ENCODE data around the gene CNN2. TPM values are rescaled to one million over a fixed set of nuclear protein-coding genes. Genes with fewer than 3 reads are reported as not detected.
A peak's percentile ranks its signal among the peaks of the same experiment; 100 is the strongest.

The CNN2 gene
- total and polyA plus RNA-seq, 9 of the 15 experiments (the other 6 are each of a cell fraction or from before 2014, with no cell fraction given), result 12.1 to 174 (median 52.7) TPM

DNA sequence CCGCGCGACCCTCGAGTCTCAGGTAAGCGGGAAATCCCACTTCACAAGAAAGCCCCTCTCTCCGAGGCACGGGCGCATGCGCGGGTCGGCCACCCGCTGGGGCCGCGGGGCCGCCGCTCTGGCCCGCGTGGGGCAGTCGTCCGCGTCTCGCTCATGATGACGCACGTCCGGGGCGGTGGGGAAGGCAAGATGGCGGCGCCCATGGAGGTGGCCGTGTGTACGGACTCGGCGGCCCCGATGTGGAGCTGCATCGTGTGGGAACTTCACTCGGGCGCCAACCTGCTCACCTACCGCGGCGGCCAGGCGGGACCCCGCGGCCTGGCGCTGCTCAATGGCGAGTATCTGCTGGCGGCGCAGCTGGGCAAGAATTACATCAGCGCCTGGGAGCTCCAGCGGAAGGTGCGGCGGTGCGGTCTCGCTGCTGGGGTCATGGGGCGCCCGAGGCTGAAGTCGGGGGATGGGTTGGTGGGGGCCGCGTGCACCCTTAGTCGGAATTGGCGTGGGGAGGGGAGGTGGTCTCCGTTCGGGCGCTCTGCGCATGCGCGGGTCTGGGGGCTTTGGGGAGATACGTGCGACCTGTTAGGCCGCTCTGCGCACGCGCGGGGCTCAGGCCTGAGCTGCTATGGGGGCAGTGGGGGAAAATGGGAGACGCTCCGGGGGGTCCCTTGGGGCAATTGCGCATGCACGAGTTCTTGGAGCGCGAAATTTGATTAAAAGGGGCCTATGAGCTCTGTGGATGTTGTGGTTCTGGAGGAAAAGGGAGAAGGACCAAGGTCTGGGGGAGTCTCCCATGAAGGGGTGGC, 42.0 kb upstream of the CNN2 start, which contains the start of gene WDR18 (continued):
- no peak for TF ChIP-seq CHD4 (IDR thresholded peaks at IDR 0.05; ENCODE audit: insufficient read depth, insufficient replicate concordance, low read depth, low read length, poor library complexity, severe bottlenecking)
- no peak for TF ChIP-seq ZFPM2 (CRISPR knock-in tag; IDR thresholded peaks at IDR 0.05)
- peak; percentile 98 to 99 for TF ChIP-seq NRF1 (conservative IDR thresholded peaks at IDR 0.05 in 1 of 2, IDR thresholded peaks at IDR 0.05 in 1 of 2)
- peak; percentile 96 for TF ChIP-seq ZBTB2 (IDR thresholded peaks at IDR 0.05)
- TF ChIP-seq FOXA3 (CRISPR knock-in tag; conservative IDR thresholded peaks at IDR 0.05 in 1 of 2, IDR thresholded peaks at IDR 0.05 in 1 of 2), result peak in 1 of 2 experiments; percentile 82; a peak in 2 of 4 replicates
- peak; percentile 92 for TF ChIP-seq HCFC1 (IDR thresholded peaks at IDR 0.05; ENCODE audit: low read depth, low read length)
- TF ChIP-seq, protein P1, sequence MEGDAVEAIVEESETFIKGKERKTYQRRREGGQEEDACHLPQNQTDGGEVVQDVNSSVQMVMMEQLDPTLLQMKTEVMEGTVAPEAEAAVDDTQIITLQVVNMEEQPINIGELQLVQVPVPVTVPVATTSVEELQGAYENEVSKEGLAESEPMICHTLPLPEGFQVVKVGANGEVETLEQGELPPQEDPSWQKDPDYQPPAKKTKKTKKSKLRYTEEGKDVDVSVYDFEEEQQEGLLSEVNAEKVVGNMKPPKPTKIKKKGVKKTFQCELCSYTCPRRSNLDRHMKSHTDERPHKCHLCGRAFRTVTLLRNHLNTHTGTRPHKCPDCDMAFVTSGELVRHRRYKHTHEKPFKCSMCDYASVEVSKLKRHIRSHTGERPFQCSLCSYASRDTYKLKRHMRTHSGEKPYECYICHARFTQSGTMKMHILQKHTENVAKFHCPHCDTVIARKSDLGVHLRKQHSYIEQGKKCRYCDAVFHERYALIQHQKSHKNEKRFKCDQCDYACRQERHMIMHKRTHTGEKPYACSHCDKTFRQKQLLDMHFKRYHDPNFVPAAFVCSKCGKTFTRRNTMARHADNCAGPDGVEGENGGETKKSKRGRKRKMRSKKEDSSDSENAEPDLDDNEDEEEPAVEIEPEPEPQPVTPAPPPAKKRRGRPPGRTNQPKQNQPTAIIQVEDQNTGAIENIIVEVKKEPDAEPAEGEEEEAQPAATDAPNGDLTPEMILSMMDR (IDR thresholded peaks at IDR 0.05 in 2 of 3, conservative IDR thresholded peaks at IDR 0.05 in 1 of 3; ENCODE audit: insufficient read depth in 2 of 3, low read depth in 1 of 3, low read length in 3 of 3), result no peak
- TF ChIP-seq ARID3A (IDR thresholded peaks at IDR 0.05; ENCODE audit: borderline replicate concordance, low read depth, low read length), result no peak
- no peak for TF ChIP-seq ZNF175 (CRISPR knock-in tag; IDR thresholded peaks at IDR 0.05; ENCODE audit: low read depth)
- TF ChIP-seq RBM39 (optimal IDR thresholded peaks at IDR 0.05; ENCODE audit: low read depth, low read length), result no peak
- no peak for TF ChIP-seq FOXJ3 (CRISPR knock-in tag; IDR thresholded peaks at IDR 0.05)
- TF ChIP-seq CBX8 (IDR thresholded peaks at IDR 0.05; ENCODE audit: borderline replicate concordance, extremely low read depth, low read depth, low read length, poor library complexity, severe bottlenecking), result no peak
- TF ChIP-seq KLF1 (tag; IDR thresholded peaks at IDR 0.05), result peak; percentile 74; the same call in 1 of the 2 replicates
- peak; percentile 78; the same call in 1 of the 2 replicates for TF ChIP-seq POLR2A (conservative IDR thresholded peaks at IDR 0.05)
- TF ChIP-seq HDAC2 (IDR thresholded peaks at IDR 0.05), result peak; percentile 95
- 0 out of 2 replicates have a peak, but pooled peaks have one; percentile 63 for TF ChIP-seq ZBTB1 (CRISPR knock-in tag; IDR thresholded peaks at IDR 0.05; ENCODE audit: borderline replicate concordance, low read depth)
- TF ChIP-seq ZNF668 (CRISPR knock-in tag; IDR thresholded peaks at IDR 0.05), result no peak
- peak; percentile 84 for TF ChIP-seq ATF1 (CRISPR knock-in tag; IDR thresholded peaks at IDR 0.05)
- TF ChIP-seq ATF1 (tag; IDR thresholded peaks at IDR 0.05), result peak; percentile 99
- TF ChIP-seq ZNF282 (CRISPR knock-in tag; IDR thresholded peaks at IDR 0.05), result peak; percentile 76; the same call in 1 of the 2 replicates
- no peak for TF ChIP-seq ZNF408 (CRISPR knock-in tag; IDR thresholded peaks at IDR 0.05; ENCODE audit: low read depth)
- no peak for TF ChIP-seq CEBPB (tag; IDR thresholded peaks at IDR 0.05)
